GM13977 (cell line): ENCODE results near the gene IL23R.
A peak's percentile ranks its signal among the peaks of the same experiment; 100 is the strongest.

Source experiments
- DNase-seq: peaks from one replicate; pipeline ENCODE4 v3.0.0; 2012; ENCODE audit warnings: low spot score
- in situ Hi-C: fragments of 300-500 bp; cut with MboI; formaldehyde crosslinking; loops from one replicate; pipeline ENCODE4 v1.12.0; 2022; ENCODE audit warnings: low sequenced_read_pairs, low pct_unique_long_range_greater_than_20kb, mixed read lengths, inconsistent platforms; ENCODE audit not compliant: unreplicated experiment
- TF ChIP-seq, protein P1 (sequence below): IDR thresholded peaks from 2 replicates; pipeline ENCODE4 v1.5.1; 2012; ENCODE audit warnings: mild to moderate bottlenecking, control low read depth; ENCODE audit not compliant: insufficient read depth; ENCODE audit errors: extremely low read depth, missing control alignments

IL23R gene

DNA sequence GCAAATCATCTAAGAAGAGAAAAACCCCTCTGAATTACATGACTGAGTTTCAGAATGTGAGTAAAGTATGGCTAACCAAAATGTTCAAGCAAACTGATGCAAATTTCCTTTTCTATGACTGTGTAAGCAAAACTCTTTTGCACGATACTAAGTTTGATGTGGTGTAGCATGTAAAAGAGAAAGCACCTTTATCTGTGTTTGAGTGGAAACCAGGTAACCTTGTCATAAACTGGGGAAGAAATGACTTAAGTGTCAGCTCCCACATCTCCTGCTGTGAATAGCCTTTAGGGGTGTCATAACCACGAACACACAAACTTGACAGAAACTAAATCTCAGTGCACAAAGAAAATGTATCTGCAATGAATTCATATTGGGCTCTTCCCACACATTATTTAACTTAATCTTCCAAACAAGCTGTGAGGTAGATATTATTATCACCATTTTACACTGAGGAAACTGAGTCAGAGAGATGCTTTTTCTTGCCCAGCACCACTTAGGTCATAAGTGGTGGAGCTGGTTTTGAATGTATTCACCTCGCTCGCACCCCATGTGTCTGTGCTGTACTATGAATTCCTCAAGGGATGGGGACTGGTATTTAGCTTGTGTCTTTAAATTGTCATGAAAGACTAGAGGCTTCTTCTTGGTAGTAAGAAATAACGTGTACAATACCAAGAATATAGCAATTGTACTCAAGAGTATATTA is 108.5 kb downstream of the IL23R start:
- TF ChIP-seq, protein P1, sequence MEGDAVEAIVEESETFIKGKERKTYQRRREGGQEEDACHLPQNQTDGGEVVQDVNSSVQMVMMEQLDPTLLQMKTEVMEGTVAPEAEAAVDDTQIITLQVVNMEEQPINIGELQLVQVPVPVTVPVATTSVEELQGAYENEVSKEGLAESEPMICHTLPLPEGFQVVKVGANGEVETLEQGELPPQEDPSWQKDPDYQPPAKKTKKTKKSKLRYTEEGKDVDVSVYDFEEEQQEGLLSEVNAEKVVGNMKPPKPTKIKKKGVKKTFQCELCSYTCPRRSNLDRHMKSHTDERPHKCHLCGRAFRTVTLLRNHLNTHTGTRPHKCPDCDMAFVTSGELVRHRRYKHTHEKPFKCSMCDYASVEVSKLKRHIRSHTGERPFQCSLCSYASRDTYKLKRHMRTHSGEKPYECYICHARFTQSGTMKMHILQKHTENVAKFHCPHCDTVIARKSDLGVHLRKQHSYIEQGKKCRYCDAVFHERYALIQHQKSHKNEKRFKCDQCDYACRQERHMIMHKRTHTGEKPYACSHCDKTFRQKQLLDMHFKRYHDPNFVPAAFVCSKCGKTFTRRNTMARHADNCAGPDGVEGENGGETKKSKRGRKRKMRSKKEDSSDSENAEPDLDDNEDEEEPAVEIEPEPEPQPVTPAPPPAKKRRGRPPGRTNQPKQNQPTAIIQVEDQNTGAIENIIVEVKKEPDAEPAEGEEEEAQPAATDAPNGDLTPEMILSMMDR = no peak
- in situ Hi-C loops = no loop called here
- peak; percentile 46 for DNase-seq

DNA sequence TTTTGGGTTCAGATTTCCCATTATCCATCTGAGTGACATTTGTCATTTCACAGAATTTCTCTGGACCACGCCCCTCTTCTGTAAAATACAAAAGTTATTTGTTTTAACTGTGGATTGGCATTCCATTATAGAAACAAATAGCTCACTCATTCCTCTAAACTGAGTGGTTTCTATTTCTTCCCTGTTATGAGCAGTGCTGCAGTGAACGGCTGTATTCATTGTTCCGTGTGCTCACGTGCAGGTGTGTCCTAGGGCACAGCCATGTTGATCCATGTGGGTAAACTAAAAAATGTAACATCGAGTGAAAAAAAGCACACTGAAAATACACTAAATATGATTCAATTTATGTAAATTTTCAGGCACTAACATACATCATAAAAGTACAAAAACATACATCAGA is 114.4 kb downstream of the IL23R start:
- in situ Hi-C loops = no loop called here
- DNase-seq = no peak
- TF ChIP-seq, protein P1 = no peak

DNA sequence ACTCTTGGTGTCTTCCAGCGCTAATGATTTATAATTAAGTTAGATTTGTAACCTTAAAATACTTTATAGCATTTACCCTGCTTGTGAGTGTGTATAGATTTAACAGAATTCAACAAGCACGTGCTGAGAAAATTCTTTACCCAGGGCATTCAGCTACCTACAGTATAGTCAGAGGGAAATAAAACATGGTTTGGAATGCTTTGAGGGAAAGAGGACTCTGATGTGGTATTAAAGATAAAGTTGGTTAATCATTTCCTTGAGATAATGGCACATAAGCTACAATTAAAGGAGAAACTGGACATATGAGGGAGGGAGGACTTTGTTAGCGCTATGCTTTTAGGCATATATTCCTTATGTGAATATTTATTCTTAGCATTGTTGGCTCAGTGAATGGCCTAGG is 115.0 kb downstream of the IL23R start:
- DNase-seq = no peak
- TF ChIP-seq, protein P1 = no peak
- in situ Hi-C loops = no loop called here

DNA sequence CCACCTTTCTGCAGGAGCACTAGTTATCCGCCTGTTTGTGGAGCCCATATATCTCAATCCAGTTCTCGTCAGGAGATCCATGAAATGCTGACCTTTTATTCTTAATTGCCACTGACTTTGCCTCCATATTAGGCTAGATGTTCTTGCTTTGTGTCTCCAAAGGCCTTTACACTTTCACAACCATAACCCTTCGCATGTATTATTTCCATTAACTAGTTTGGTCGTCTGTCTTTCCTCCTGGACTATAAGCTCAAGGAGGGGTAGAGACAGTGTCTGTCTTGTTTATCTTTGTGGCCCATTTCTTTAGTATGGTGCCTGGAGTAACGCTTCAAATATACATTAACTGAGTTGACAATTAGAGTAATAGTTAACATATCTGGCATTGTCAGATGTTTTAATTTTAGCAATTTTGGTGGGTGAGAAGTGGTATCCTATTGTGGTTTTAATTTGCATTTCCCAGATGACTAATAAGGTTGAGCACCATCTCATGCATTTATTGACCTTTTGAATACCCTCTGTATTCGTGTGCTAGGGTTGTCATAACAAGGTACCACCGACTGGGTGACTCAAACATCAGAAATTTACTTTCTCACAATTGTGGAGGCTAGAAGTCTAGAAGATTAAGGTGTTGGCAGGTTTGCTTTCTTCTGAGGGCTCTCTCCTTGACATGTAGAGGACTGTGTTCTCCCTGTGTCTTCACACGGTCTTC is 119.7 kb downstream of the IL23R start:
- peak; percentile 38 for DNase-seq
- TF ChIP-seq, protein P1 = peak; percentile 49
- in situ Hi-C loops = no loop called here

DNA sequence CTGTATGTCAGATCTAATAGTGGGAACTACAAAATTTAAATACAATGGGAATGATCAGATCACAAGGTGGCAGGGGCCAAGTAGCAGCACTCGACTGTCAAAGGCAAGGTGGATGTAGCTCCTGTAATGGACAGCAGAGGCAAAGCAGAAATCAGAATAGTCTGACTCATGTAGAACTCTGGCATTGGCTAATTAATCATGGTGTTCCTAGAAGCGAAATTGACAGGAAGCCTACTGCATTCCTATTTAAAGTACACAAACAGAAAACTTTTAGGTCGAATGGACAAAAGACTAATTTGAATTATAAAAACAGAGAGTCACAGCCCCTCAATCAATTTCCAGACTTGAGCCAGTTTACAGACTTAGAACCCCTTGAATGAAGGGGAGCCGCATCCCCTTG is 124.0 kb downstream of the IL23R start:
- DNase-seq = no peak
- TF ChIP-seq, protein P1 = no peak
- in situ Hi-C loops = no loop called here

DNA sequence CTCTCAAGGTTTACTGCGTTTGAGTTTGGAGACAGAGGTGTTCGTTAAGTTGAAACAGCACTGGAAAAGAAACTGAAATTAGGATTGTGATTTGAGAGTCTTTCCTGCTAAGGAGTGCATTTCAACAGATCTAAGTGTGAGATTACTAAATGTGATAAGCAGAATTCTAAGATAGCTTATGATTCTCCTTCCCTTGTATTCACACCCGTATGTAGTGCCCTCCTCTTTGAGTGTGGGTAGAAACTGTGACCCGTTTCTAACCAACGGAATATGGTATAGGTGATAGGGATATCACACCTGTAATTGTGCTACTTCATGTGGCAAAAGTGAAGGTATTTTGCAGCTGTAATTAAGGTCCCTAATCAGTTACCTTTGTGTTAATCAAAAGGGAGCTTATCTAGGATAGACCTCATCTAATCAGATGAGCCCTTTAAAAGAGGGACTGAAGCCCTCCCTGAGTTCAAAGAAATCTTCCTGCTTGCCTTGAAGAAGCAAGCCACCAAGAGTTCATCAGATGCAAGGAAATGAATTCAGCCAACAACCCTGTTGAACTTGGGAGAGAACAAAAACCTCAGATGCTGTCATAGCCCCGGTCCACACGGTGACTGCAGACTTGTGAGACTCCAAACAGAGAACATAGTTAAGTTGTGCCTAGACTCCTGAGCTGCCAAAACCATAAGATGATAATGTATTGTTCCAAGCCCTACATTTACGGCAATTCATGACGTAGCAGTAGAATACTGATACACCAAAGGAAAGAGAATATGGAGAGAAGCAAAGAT is 128.8 kb downstream of the IL23R start:
- TF ChIP-seq, protein P1 = no peak
- in situ Hi-C loops = no loop called here
- no peak for DNase-seq
